Breast epithelium (tissue), 4 donors: Measurements from ENCODE around the gene HOXB1. TPM values are rescaled to one million over a fixed set of nuclear protein-coding genes. Genes with fewer than 3 reads are reported as not detected.

Source experiments
- DNase-seq, 2 donors: peaks; one replicate each; pipeline ENCODE4 v3.0.0-alpha.2; 2019; ENCODE audit warnings: low spot score in 2 of 2
- H3K27ac ChIP-seq, 2 donors: fragments of 200-600 bp; sonication (generic) in 1 of 2; one replicate each; pipeline ENCODE4 v1.5.1; 2016 to 2019; ENCODE audit warnings: mild to moderate bottlenecking in 1 of 2
- H3K27me3 ChIP-seq, 2 donors: fragments of 200-600 bp; sonication (generic) in 1 of 2; one replicate each; pipeline versions ENCODE4 v1.5.1 to v1.6.0; 2017 to 2019; ENCODE audit warnings: control low read depth in 1 of 2, mild to moderate bottlenecking in 1 of 2
- H3K36me3 ChIP-seq: fragments of 200-600 bp; one replicate; pipeline ENCODE4 v1.5.1; 2019
- H3K4me1 ChIP-seq, 2 donors: fragments of 200-600 bp; sonication (generic); one replicate each; pipeline ENCODE4 v1.5.1; 2016 to 2019; ENCODE audit warnings: control low read depth in 1 of 2
- H3K4me3 ChIP-seq, 3 donors: fragments of 200-600 bp; sonication (generic); 1 replicate in 2 of 3; 2 replicates in 1 of 3; pipeline ENCODE4 v1.5.1; 2016 to 2019; ENCODE audit warnings: mild to moderate bottlenecking in 3 of 3, moderate library complexity in 2 of 3
- H3K9me3 ChIP-seq, 2 donors: fragments of 200-600 bp; sonication (generic) in 1 of 2; one replicate each; pipeline ENCODE4 v1.5.1; 2016 to 2019; ENCODE audit warnings: control low read depth in 1 of 2
- CTCF ChIP-seq, 3 donors: fragments of 450-650 bp; IDR thresholded peaks; one replicate each; pipeline ENCODE4 v1.5.1; 2016 to 2017; ENCODE audit warnings: antibody characterized with exemption in 3 of 3, mild to moderate bottlenecking in 3 of 3, moderate library complexity in 3 of 3
- POLR2A ChIP-seq: fragments of 450-650 bp; IDR thresholded peaks from one replicate; pipeline ENCODE4 v1.6.1; 2016; ENCODE audit warnings: antibody characterized with exemption, mild to moderate bottlenecking, moderate library complexity
- POLR2AphosphoS5 ChIP-seq, 3 donors: sonication (generic); formaldehyde crosslinking; IDR thresholded peaks; one replicate each; pipeline ENCODE4 v1.6.1; 2017; ENCODE audit warnings: antibody characterized with exemption in 3 of 3
- intact Hi-C: fragments of 100-400 bp; cut with DNase I; formaldehyde crosslinking; loops from one replicate; pipeline ENCODE4 v1.15.1; 2023; ENCODE audit warnings: low total_unique reads
- total RNA-seq, 3 donors: library from RNA; depleted of rRNA; stranded (reverse); fragments of >200 nt; gene quantifications; one replicate each; pipeline ENCODE4 v1.1.0, GENCODE V29; 2016

Gene HOXB1
- total RNA-seq, 3 donors from 2014 or later, result not detected

- no peaks in the 10 kb centered on the region for H3K9me3 ChIP-seq
- intact Hi-C loops, result no loop called here
- peaks cover 0 to 3% of the 10 kb centered on the region in 2 donors for H3K4me1 ChIP-seq
- peak overlapping the region; percentile 42 to 81 (median 55) for H3K4me3 ChIP-seq
- no peaks in the 10 kb centered on the region for H3K36me3 ChIP-seq
- no peak for DNase-seq
- peak overlapping the region; percentile 58 to 92 for H3K27ac ChIP-seq
- TF ChIP-seq POLR2AphosphoS5 (IDR thresholded peaks at IDR 0.05) (no peak), CTCF (IDR thresholded peaks at IDR 0.05) (no peak), POLR2A (no peak)
- H3K27me3 ChIP-seq, result peaks cover 0 to 15% of the 10 kb centered on the region in 2 donors
Measured at GRCh38 chr17:48563867-48564187, 33.0 kb upstream of the HOXB1 start.

- Histone ChIP-seq H3K36me3 (no peaks in the 10 kb centered on the region), H3K4me3 (peak overlapping the region in 2 of 3 donors; percentile 55 to 81), H3K4me1 (peaks cover 0 to 3% of the 10 kb centered on the region in 2 donors), H3K27ac (peak overlapping the region; percentile 58 to 92), H3K27me3 (peaks cover 0 to 15% of the 10 kb centered on the region in 2 donors), H3K9me3 (no peaks in the 10 kb centered on the region)
- TF ChIP-seq CTCF (IDR thresholded peaks at IDR 0.05), result no peak
- no peak for TF ChIP-seq POLR2A
- TF ChIP-seq POLR2AphosphoS5 (IDR thresholded peaks at IDR 0.05), result no peak
- intact Hi-C loops, result no loop called here
- DNase-seq, result no peak
Measured at GRCh38 chr17:48563385-48563838, 32.6 kb upstream of the HOXB1 start.

GRCh38 chr17:48562934-48563333, 32.1 kb upstream of the HOXB1 start:
- intact Hi-C loops, result no loop called here
- Histone ChIP-seq H3K27me3 (peaks cover 0 to 15% of the 10 kb centered on the region in 2 donors), H3K4me3 (peak overlapping the region in 2 of 3 donors; percentile 55 to 81), H3K4me1 (peaks cover 0 to 3% of the 10 kb centered on the region in 2 donors), H3K9me3 (no peaks in the 10 kb centered on the region), H3K36me3 (no peaks in the 10 kb centered on the region), H3K27ac (peak overlapping the region in 1 of 2 donors; percentile 92)
- DNase-seq, result no peak
- TF ChIP-seq CTCF (IDR thresholded peaks at IDR 0.05) (no peak), POLR2A (no peak), POLR2AphosphoS5 (IDR thresholded peaks at IDR 0.05) (no peak)

GRCh38 chr17:48561884-48562810, 31.3 kb upstream of the HOXB1 start:
- peak overlapping the region in 1 of 3 donors; percentile 5 for H3K4me3 ChIP-seq
- intact Hi-C loops, result no loop called here
- no peaks in the 10 kb centered on the region for H3K9me3 ChIP-seq
- no peak for TF ChIP-seq CTCF (IDR thresholded peaks at IDR 0.05)
- TF ChIP-seq POLR2AphosphoS5 (IDR thresholded peaks at IDR 0.05), result no peak
- TF ChIP-seq POLR2A, result no peak
- DNase-seq, result no peak
- H3K4me1 ChIP-seq, result peaks cover 0 to 3% of the 10 kb centered on the region in 2 donors
- peak overlapping the region in 1 of 2 donors; percentile 92 for H3K27ac ChIP-seq
- peaks cover 0 to 15% of the 10 kb centered on the region in 2 donors for H3K27me3 ChIP-seq
- H3K36me3 ChIP-seq, result no peaks in the 10 kb centered on the region
